Measurements from ENCODE around the gene PTPN20. TPM values are rescaled to one million over a fixed set of nuclear protein-coding genes. Genes with fewer than 3 reads are reported as not detected.

PTPN20 gene
- total RNA-seq, 1 experiment from 2014 or later: not detected

DNA sequence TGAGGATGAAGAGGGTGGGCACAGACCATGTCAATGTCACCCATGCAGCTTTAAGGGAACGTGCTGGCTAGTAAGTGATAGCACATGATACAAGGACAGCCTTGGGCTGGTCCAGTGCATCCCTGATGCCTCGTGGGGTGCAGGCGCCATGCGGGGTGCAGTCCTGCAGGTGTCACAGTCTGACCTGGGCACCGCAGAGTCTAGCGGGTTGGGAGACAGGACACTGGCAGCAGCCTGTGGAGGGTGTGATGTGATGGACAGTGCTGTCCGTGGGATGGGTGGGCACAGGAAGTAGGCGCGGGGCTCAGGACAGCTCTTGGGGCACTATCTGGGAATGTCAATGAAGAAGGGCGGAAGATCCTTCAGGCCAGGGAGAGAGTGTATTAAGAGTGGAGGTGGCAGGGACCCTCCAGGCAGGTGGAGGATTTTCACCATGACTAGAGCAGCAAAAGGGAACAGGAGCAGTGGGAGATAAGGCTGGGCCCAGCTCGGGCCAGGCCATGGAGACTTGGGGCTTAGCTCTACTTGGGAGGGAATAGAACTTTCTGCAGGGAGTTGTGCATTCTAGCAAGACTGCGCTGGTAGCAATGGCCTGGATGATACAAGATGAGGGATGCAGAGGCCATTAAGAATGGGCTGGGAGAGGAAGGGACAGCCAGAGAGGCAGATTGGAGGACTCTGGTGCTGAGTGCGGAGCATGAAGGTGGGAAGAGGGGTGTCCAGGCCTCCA, 122.5 kb downstream of the PTPN20 start:
- H2BK5ac ChIP-seq (ENCODE audit: insufficient read length, low read length): no peak overlapping the region
- H3K79me1 ChIP-seq (ENCODE audit: insufficient read depth, low read depth, low read length, poor library complexity, severe bottlenecking): no peaks in the 10 kb centered on the region
- no peak overlapping the region for H2BK12ac ChIP-seq (ENCODE audit: insufficient read length, low read depth, low read length)
- Mint-ChIP-seq H3K27ac (peak overlapping the region in 1 of 3 experiments; percentile 18; a peak in 1 of 7 replicates), H3K36me3 (ENCODE audit: insufficient read depth in 1 of 3, low read depth in 3 of 3) (no peaks in the 10 kb centered on the region; a peak in 1 of 7 replicates), H3K4me3 (no peak overlapping the region), H3K4me1 (peaks cover 6 to 10% of the 10 kb centered on the region in 2 experiments), H3K27me3 (ENCODE audit: low read depth) (peaks cover 2% of the 10 kb centered on the region), H3K9me3 (no peaks in the 10 kb centered on the region; a peak in 1 of 5 replicates)
- DNase-seq: no peak
- H3T11ph ChIP-seq (ENCODE audit: low read length): no peak overlapping the region
- H3K9ac ChIP-seq (ENCODE audit: extremely low read depth, insufficient read length, low read length): no peak overlapping the region
- no peaks in the 10 kb centered on the region for H3K23me2 ChIP-seq (ENCODE audit: insufficient read length, low read depth, low read length, poor library complexity, severe bottlenecking)
- H3K79me2 ChIP-seq (ENCODE audit: insufficient read depth, low read length): no peaks in the 10 kb centered on the region
- H2BK120ac ChIP-seq (ENCODE audit: low read depth, low read length, poor library complexity, severe bottlenecking): no peak overlapping the region
- H3K18ac ChIP-seq (ENCODE audit: insufficient read length, low read depth, low read length): no peak overlapping the region
- no peaks in the 10 kb centered on the region for H4K20me1 ChIP-seq (ENCODE audit: control insufficient read depth, insufficient read depth, insufficient read length)
- no peak overlapping the region for H2AK5ac ChIP-seq (ENCODE audit: insufficient read length, low read length)
- no peak overlapping the region for H3K4ac ChIP-seq (ENCODE audit: low read depth, low read length)
- H3K23ac ChIP-seq (ENCODE audit: insufficient read length, low read depth, low read length): no peak overlapping the region
- no peak overlapping the region for H2BK15ac ChIP-seq (ENCODE audit: low read depth, low read length)
- no peaks in the 10 kb centered on the region for H3K27me3 ChIP-seq (ENCODE audit: insufficient read depth, low read length)
- H2BK20ac ChIP-seq (ENCODE audit: low read depth, low read length, poor library complexity, severe bottlenecking): no peak overlapping the region
- H3K4me1 ChIP-seq (ENCODE audit: insufficient read depth, low read length): no peaks in the 10 kb centered on the region
- TF ChIP-seq, protein P1, sequence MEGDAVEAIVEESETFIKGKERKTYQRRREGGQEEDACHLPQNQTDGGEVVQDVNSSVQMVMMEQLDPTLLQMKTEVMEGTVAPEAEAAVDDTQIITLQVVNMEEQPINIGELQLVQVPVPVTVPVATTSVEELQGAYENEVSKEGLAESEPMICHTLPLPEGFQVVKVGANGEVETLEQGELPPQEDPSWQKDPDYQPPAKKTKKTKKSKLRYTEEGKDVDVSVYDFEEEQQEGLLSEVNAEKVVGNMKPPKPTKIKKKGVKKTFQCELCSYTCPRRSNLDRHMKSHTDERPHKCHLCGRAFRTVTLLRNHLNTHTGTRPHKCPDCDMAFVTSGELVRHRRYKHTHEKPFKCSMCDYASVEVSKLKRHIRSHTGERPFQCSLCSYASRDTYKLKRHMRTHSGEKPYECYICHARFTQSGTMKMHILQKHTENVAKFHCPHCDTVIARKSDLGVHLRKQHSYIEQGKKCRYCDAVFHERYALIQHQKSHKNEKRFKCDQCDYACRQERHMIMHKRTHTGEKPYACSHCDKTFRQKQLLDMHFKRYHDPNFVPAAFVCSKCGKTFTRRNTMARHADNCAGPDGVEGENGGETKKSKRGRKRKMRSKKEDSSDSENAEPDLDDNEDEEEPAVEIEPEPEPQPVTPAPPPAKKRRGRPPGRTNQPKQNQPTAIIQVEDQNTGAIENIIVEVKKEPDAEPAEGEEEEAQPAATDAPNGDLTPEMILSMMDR (conservative IDR thresholded peaks at IDR 0.05): no peak
- no peak overlapping the region for H4K8ac ChIP-seq (replicated peaks; ENCODE audit: insufficient read length, low read depth, low read length)
- H4K5ac ChIP-seq (ENCODE audit: insufficient read length, low read depth, low read length): no peak overlapping the region
- no peak overlapping the region for H3K4me2 ChIP-seq (ENCODE audit: insufficient read depth, insufficient read length, low read length)
- no peak overlapping the region for H3K14ac ChIP-seq (ENCODE audit: insufficient read depth, low read length)
- no CpG with 5 or more reads among the region's 13 CpGs for WGBS (ENCODE audit: extremely low coverage, insufficient read length, low lambda C conversion rate)
- H3K56ac ChIP-seq (ENCODE audit: insufficient read length, low read depth, low read length): no peak overlapping the region
- no peak overlapping the region for H2AFZ ChIP-seq (ENCODE audit: low read length)
- H3K9me3 ChIP-seq (ENCODE audit: control insufficient read depth, low read depth, low read length): no peaks in the 10 kb centered on the region
- no peak overlapping the region for H3K27ac ChIP-seq (ENCODE audit: insufficient read length, low read depth, low read length)
- H4K91ac ChIP-seq (ENCODE audit: insufficient read length, low read depth, low read length): no peak overlapping the region

Data from H9 (cell line).